ENCODE results near the gene FCHO1.

DNA sequence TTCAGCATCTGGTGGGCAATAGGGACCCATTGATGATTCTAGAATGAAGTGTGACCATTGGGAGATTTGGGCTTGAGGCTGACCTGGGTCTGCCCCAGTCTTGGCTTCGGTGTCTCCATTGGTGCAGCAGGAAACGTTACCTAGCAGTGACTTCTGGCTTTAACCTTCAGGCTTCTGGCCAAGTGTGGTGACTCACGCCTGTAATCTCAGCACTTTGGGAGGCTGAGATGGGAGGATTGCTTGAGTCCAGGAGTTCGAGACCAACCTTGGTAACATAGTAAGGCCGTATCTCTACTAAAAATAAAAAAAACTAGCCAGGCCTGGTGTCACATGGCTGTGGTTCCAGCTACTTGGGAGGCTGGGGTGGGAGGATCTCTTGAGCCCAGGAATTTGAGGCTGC, 7.2 kb downstream of the FCHO1 start:
- TF ChIP-seq CTCF (IDR thresholded peaks at IDR 0.05 in 4 of 5, conservative IDR thresholded peaks at IDR 0.05 in 1 of 5) (no peak), POLR2A (IDR thresholded peaks at IDR 0.05) (no peak)

Measured in gastrocnemius medialis (tissue), 4 donors.